Ishikawa (cell line): ENCODE results near the gene KIF26B.

Experiments
- CEBPB ChIP-seq: IDR thresholded peaks from 2 replicates; pipeline ENCODE4 v1.6.1; 2012
- CREB1 ChIP-seq: IDR thresholded peaks from 2 replicates; pipeline ENCODE4 v1.6.1; 2012; ENCODE audit warnings: low read depth
- EGR1 ChIP-seq: IDR thresholded peaks from 2 replicates; pipeline ENCODE4 v1.6.1; 2012
- EP300 ChIP-seq: IDR thresholded peaks from 2 replicates; pipeline ENCODE4 v1.6.1; 2012; ENCODE audit warnings: borderline replicate concordance
- FOXM1 ChIP-seq: IDR thresholded peaks from 2 replicates; pipeline ENCODE4 v1.6.1; 2012; ENCODE audit warnings: low read depth, borderline replicate concordance
- NFIC ChIP-seq: IDR thresholded peaks from 2 replicates; pipeline ENCODE4 v1.6.1; 2012
- RAD21 ChIP-seq: IDR thresholded peaks from 2 replicates; pipeline ENCODE4 v1.6.1; 2012; ENCODE audit warnings: low read depth
- REST ChIP-seq: IDR thresholded peaks from 2 replicates; pipeline ENCODE4 v1.6.1; 2012; ENCODE audit warnings: low read depth, mild to moderate bottlenecking
- TAF1 ChIP-seq: IDR thresholded peaks from 2 replicates; pipeline ENCODE4 v1.6.1; 2012; ENCODE audit warnings: low read depth, mild to moderate bottlenecking
- TCF12 ChIP-seq: IDR thresholded peaks from 2 replicates; pipeline ENCODE4 v1.6.1; 2012; ENCODE audit warnings: low read depth
- TEAD4 ChIP-seq: IDR thresholded peaks from 2 replicates; pipeline ENCODE4 v1.6.1; 2012
- USF1 ChIP-seq: IDR thresholded peaks from 2 replicates; pipeline ENCODE4 v1.6.1; 2012
- YY1 ChIP-seq: IDR thresholded peaks from 2 replicates; pipeline ENCODE4 v1.6.1; 2012; ENCODE audit warnings: low read depth
- ZBTB7A ChIP-seq: IDR thresholded peaks from 2 replicates; pipeline ENCODE4 v1.6.1; 2012; ENCODE audit warnings: low read depth
- TF ChIP-seq, protein P1 (sequence below): IDR thresholded peaks from 2 replicates; pipeline ENCODE4 v1.6.1; 2012

KIF26B gene

GRCh38 chr1:245232931-245233330, 78.1 kb downstream of the KIF26B start:
- TF ChIP-seq CEBPB, result no peak
- no peak for TF ChIP-seq EGR1
- TF ChIP-seq YY1, result no peak
- TF ChIP-seq TCF12, result no peak

GRCh38 chr1:245234217-245235081, 79.7 kb downstream of the KIF26B start:
- TF ChIP-seq CEBPB (peak; percentile 67), EGR1 (no peak), YY1 (peak; percentile 46; the same call in 1 of the 2 replicates), RAD21 (peak; percentile 6), FOXM1 (peak; percentile 62), CREB1 (no peak), NFIC (peak; percentile 62; the same call in 1 of the 2 replicates), TEAD4 (peak; percentile 58; the same call in 1 of the 2 replicates), EP300 (peak; percentile 69; the same call in 1 of the 2 replicates), ZBTB7A (no peak), TCF12 (peak; percentile 89)

DNA sequence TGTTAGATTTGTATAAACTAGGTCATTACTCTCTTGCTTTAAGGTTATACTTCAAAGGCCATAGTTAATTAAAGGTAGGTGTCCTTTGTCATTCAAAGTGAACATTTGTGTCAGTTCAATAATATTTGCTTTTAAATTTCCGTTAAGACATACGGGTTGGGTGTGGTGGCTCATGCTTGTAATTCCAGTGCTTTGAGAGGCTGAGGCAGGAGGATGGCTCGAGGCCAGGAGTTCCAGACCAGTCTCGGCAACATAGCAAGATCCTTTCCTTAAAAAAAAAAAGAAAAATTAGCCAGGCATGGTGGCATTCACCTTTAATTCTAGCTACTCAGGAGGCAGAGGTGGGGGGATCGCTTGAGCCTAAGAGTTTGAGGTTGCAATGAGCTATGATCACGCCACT, 80.4 kb downstream of the KIF26B start:
- peak; percentile 66 for TF ChIP-seq TEAD4
- peak; percentile 2; the same call in 1 of the 2 replicates for TF ChIP-seq EP300
- no peak for TF ChIP-seq TAF1
- no peak for TF ChIP-seq TCF12
- peak; percentile 66 for TF ChIP-seq NFIC
- no peak; the same call in 1 of the 2 replicates for TF ChIP-seq FOXM1

DNA sequence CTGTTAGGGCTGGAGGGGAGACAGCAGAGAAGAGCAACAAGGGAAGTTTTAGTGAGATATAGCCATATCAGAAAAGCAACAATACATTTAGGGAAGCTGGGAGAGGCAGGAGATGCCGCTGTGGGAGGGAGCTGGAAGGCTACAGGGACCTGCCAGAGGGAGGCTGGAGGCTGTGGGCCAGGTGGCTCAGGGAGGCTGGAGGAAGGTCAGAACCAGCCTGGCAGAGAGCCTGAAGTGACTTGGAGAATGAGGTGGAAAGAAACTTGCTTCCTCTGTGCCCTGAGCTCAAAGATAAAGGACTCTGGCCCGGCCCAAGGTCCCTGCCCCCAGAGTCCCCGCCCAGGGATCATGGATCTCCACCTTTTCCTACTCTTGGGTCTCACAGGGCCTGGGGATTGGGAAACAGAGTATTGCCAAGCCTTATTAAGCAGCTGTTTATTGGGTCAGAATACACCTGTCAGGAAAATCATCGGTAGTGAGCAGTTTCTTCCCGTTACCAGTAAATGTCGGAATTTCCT, 85.9 kb downstream of the KIF26B start:
- TF ChIP-seq ZBTB7A (no peak), REST (no peak), TAF1 (no peak), CEBPB (no peak), USF1 (no peak), EGR1 (no peak), NFIC (no peak), EP300 (no peak), TCF12 (no peak), RAD21 (no peak), TEAD4 (no peak), YY1 (no peak), FOXM1 (no peak), CREB1 (no peak)
- TF ChIP-seq, protein P1, sequence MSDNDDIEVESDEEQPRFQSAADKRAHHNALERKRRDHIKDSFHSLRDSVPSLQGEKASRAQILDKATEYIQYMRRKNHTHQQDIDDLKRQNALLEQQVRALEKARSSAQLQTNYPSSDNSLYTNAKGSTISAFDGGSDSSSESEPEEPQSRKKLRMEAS, result no peak

- TF ChIP-seq YY1, result no peak
- no peak for TF ChIP-seq TAF1
- TF ChIP-seq TEAD4, result no peak
- no peak for TF ChIP-seq EP300
- no peak for TF ChIP-seq CEBPB
- no peak for TF ChIP-seq CREB1
- no peak for TF ChIP-seq NFIC
- no peak for TF ChIP-seq RAD21
- TF ChIP-seq FOXM1, result no peak
- TF ChIP-seq REST, result no peak
- TF ChIP-seq TCF12, result no peak
- TF ChIP-seq ZBTB7A, result no peak
Measured at GRCh38 chr1:245241526-245242130, 86.8 kb downstream of the KIF26B start.

DNA sequence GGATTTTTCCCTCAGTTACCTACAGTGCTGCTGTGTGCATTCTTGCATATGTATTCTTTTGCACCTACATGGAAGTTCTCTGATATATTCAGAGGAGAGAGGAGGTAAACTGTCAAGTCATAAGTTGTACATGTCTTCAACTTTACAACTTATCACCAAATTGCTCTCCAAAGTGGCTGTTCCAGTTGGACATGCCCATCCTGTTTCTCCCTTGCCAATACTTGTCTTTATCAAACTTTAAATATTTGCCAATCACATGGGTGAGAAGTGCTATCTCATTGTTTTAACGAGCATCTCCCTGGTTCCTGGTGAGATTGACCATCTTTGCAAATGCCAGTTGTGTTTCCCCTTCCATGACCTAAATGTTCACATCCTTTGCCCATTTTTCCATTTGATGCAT, 88.2 kb downstream of the KIF26B start:
- TF ChIP-seq NFIC (no peak), TAF1 (no peak), USF1 (no peak), EGR1 (no peak), YY1 (no peak), ZBTB7A (no peak), EP300 (no peak), REST (no peak), CEBPB (no peak), TEAD4 (no peak), RAD21 (no peak), CREB1 (no peak), TCF12 (no peak), FOXM1 (no peak)
- TF ChIP-seq, protein P1, result no peak
